Frontal cortex (tissue), 4 donors: ENCODE measurements around the gene TBC1D17. TPM values are rescaled to one million over a fixed set of nuclear protein-coding genes. Genes with fewer than 3 reads are reported as not detected.

Experiments
- DNase-seq, 2 donors: peaks; one replicate each; pipeline ENCODE4 v3.0.0; 2012; ENCODE audit warnings: low spot score in 2 of 2
- FAIRE-seq: peaks from 2 replicates; lab custom pipeline; 2012; peaks lifted over from hg19 to GRCh38; lab: Jason Lieb, UNC
- total RNA-seq: library from RNA; depleted of rRNA; stranded (reverse); fragments of >200 nt; gene quantifications from one replicate; pipeline ENCODE4 v1.2.3, GENCODE V29; 2014
- donor health status: control.
- donor health status: control.
- donor health status: control.

The TBC1D17 gene
- total RNA-seq, 1 donor from 2014 or later: 5.7 TPM

- DNase-seq (no peak), FAIRE-seq (no peak)
These were observed 17.7 kb upstream of the TBC1D17 start for GRCh38 chr19:49859682-49860335.

DNA sequence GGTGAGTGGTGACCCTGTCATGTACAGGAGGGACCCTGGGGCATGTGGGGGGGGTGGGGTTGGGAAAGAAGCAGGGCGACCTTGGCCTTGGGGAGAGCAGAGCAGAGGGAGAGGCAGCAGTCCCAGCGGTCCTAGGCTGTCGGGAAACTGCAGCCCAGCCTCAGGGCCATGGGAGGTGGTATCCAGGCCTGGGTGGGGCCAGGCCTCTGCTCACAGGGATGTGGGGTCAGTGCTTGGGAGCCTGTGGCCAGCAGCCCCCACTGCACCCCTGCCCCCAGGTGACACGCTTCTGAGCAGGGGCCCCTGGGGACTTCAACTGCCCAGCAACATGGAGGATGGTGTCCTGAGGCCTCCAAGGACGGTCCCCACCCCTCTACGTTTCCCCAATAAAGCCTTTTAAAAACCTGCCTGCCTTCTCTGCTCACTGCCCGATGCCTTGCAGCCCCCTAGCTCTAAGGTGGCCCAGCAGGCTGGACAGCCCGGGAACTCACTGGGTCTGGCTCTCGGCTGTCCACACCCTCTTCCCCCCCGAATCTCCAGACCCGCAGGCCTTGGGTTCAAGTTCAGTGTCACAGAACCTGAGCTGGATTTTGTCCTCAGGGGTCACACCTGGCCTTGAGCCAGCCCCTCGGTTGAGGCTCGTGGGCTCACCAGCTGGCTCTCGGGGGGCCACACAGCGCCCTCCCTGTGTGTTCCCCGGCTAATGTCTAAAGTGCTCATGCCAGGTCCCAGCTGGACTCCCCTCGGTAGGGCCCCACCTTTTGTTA, 17.0 kb upstream of the TBC1D17 start:
- DNase-seq (no peak), FAIRE-seq (no peak)

GRCh38 chr19:49861107-49861506, 16.4 kb upstream of the TBC1D17 start:
- DNase-seq (no peak), FAIRE-seq (no peak)

- no peak for FAIRE-seq
- DNase-seq: no peak
These were observed 15.7 kb upstream of the TBC1D17 start for GRCh38 chr19:49861541-49862378.

DNA sequence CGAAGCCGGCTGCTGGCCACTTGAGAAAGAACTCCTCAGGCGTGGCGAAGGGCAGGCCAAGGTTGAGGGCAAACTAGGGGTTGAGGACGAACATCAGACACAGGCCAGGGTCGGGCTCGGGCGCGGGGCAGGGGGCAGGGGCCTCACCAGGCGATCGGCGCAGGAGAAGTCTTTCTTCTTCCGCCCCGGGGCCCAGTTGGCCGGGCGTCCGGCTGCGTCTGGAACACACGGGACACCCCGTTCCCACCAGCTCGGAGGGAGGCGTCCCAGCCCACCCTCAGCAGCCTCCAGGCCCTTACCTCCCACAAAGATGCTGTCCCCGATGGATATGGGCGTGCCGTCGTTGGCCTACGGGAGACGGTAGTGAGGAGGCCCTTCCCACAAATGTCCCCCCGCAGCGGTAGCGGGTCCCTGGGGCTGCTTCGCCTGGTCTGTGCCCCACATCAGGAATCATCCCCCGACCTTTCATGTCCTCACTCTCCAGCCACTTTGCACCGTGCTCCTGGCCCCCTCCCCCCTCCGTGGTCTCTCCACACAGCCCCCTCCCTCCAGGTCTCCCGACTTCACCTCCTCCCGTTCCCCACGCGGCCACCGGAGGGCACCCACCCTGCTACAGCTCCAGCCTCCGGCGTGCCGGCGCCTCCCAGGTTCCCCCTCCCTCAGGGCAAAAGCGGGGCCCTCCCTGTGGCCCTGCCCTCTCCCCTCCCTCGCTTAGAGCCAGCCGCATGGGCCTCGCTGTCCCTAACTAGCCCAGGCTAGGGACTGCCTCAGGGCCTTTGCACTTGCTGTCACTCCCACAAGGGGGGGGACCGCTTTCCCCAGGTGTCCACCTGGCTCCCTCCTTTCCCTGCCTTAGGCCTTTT, 14.9 kb upstream of the TBC1D17 start:
- DNase-seq: no peak
- FAIRE-seq: no peak

GRCh38 chr19:49863254-49863934, 14.1 kb upstream of the TBC1D17 start:
- no peak for FAIRE-seq
- DNase-seq: no peak

GRCh38 chr19:49863935-49864320, 13.6 kb upstream of the TBC1D17 start:
- DNase-seq: no peak
- FAIRE-seq: no peak

DNA sequence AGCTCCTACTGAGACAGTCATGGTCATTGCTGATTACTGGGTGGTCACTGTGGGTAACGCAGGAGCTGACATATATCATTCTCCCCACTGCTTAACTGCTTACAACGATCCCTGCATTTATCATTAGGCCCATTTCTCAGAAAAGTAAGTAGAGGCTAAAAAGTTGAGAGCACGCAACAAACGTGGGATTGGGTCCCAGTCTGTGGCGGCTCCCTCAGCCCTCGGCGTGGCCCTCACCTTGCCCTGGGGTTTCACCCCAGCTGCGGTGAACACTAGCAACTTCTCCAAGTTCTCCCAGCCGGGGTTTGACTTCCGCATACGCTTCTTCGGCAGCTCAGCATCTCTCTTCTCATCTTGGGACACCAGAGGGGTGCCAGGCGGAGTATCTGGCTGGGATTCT, 12.6 kb upstream of the TBC1D17 start:
- DNase-seq (no peak), FAIRE-seq (no peak)

DNA sequence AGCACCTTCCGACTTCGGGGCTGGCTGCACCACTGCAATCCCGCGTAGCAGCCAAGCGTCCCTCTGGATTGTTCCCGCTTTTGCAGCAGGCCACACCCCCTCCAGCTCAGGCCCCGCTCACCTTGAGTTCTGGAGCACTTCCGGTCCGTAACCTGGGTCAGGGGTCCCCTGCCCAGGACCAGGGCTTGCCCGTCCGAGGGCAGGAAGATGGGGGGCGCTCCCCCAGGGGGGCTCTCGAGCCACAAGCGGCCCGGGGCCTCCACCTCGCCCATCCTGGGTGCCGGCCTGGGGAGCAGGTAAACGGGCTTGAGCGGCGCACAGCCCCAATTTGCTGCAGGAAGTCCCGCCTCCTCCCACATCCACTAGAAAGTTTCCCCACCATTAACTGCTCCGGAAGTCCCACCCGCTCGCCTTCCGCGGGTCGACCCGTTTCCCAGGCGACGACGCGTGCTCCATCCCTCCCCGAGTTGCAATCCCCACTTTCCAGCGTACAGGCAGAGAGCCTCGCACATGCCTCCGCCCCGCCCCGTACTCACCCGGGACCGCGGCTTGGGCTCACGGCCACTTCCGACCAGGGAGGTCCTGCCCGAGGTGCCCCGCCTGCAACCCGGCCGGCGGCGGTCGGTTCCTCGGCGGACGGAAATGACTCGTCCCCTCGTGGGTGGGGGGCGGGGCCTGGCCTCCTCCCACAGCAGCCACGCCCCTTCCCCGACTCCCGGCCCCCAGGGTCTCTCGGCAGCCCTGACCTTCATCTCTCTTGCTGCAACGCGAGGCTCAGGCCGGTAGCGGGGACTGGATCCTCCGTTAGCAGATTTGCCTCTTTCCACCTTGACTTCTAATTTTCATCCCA, 10.3 kb upstream of the TBC1D17 start, which contains the start of gene PNKP:
PNKP (minus strand) TSS at position 644 of the 850 bp plus-strand sequence; CDS start at position 272, 372 bp downstream.
- DNase-seq (peak; percentile 92), FAIRE-seq (no peak)

- DNase-seq: no peak
- no peak for FAIRE-seq
These were observed 8.5 kb upstream of the TBC1D17 start for GRCh38 chr19:49869009-49869483.

- FAIRE-seq (peak; percentile 99), DNase-seq (peak; percentile 92)
These were observed 7.8 kb upstream of the TBC1D17 start for GRCh38 chr19:49869484-49870308.

DNA sequence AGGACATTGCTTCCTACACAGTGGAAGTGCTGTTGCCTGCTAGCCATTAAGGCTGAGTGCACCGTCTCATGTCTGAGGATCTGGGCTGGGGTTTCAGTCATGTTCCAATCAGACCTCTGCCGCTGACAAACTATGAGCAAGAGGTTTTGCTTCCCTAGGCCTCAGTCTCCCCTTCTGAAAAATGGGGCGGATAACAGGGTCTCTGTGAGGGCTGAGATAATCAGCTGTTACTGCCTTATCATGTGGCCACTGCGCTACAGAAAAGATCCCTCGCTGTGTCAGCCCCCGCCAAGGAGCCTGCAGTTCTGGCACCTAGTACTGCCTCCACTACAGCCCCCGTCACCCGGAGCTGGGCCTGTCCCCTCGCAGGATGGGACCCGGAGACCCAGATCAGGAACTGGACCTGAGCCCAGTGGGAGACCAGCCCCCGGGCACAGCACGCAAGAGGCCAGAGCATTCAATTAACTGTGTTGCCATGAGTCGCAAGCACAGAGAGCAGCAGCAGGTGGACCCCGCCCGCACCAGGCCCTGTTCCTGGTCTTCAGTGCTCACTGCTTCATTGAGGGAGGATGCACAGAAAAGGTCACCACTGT, 7.1 kb upstream of the TBC1D17 start:
- no peak for FAIRE-seq

GRCh38 chr19:49871349-49871985, 6.0 kb upstream of the TBC1D17 start:
- DNase-seq (no peak), FAIRE-seq (no peak)

More for the DNA sequence above, 7.1 kb upstream of the TBC1D17 start:
- no peak for DNase-seq

DNA sequence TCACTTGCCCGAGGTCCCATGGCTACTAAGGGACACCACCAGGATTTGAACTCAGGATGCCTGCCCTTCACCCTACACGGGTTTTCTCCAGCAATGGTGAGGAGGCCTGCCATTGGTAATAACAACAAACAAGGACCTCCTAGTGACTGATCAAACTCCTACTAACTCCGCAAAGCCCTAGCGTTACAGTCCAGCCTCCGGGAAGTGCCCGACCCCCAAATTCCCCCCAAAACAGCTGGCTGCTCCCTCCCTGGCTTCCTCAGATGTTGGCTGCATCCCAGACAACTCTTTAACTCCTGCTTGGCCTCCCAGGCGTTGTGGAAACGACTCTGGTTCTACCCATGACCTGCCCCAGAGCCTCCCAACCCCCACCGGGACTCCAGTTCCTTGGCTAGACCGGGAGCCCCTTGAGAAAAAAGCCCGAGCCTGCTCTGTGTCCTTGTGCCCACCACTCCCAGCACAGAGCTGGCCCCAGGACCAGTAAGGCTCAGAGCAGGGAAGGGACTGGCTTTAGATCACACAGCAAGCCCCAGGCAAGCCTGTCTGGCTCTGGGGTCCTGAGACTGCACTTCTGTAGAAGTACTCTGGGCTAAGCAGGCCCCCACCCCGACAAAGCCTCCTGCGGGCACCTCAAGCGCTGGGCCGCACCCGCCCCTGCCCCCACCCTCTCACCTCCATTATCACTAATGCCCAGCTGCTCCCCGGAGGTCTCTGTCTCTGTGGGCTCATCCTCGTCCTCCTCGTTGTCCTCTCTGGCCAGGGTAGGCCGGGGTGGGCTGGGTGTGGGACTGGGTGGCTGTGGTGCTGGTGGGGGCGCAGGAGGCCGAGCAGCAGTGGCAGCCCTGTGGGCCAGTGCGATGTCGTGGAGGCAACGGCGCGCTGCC, 5.0 kb upstream of the TBC1D17 start:
- FAIRE-seq (no peak), DNase-seq (no peak)

DNA sequence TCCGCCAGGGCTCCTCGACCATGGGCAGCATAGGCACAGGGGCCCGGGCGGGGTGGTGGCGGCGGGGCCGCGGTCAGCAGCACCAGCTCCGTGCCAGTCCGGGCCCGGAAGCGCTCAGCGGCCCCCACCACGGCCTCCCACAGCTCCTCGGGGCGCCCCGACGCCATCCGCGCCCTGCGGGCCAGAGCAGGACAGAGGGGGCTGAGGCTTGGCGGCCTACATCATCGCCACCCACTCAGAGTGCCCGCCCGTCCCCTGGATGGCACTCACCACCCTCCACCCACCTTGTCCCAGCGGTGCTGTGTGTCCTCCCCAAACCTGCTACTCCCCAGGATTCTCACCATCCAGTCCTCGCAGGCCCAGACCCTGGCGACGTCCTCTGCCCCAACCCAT, 4.4 kb upstream of the TBC1D17 start:
- DNase-seq: no peak
- no peak for FAIRE-seq
